ENCODE data around the gene DNM2. TPM values are rescaled to one million over a fixed set of nuclear protein-coding genes. Genes with fewer than 3 reads are reported as not detected.

Gene DNM2
- total RNA-seq, 1 experiment from 2014 or later: 188 TPM

GRCh38 chr19:10878253-10878652 lies 160.4 kb downstream of the DNM2 start:
- POLR2A ChIA-PET (ENCODE audit: unreplicated experiment): no interaction called here
- Histone ChIP-seq H3K9me2 (ENCODE audit: insufficient read depth) (no peaks in the 10 kb centered on the region), H3K27ac (peak overlapping the region; percentile 67)

More at GRCh38 chr19:10878253-10878652, 160.4 kb downstream of the DNM2 start:
- CTCF ChIA-PET: no interaction called here
- Histone ChIP-seq H3K79me2 (ENCODE audit: low read depth) (peaks cover 86% of the 10 kb centered on the region), H3K4me1 (replicated peaks; ENCODE audit: insufficient read depth) (peaks cover 24% of the 10 kb centered on the region), H3K4me3 (no peak overlapping the region), H2AFZ (no peak overlapping the region), H3K9me3 (ENCODE audit: insufficient read depth, low read depth) (no peaks in the 10 kb centered on the region), H4K20me1 (ENCODE audit: insufficient read depth) (no peaks in the 10 kb centered on the region), H3K4me2 (no peak overlapping the region), H3K27me3 (ENCODE audit: insufficient read depth, low read depth) (no peaks in the 10 kb centered on the region), H3K36me3 (ENCODE audit: low read depth) (no peaks in the 10 kb centered on the region), H3F3A (ENCODE audit: insufficient read depth, low read depth) (peaks cover 12% of the 10 kb centered on the region; the same call in 1 of the 2 replicates)
- no TSS peak for BruUV-seq (replicated peaks)
- no peak for TF ChIP-seq EZH2 (IDR thresholded peaks at IDR 0.05; ENCODE audit: low read depth)
- TF ChIP-seq CTCF (conservative IDR thresholded peaks at IDR 0.05): no peak
- no peak for DNase-seq
- intact Hi-C loops (cut with micrococcal nuclease; ENCODE audit: unreplicated experiment): no loop called here

Small RNA genes lying within 50 kb of the gene (microRNA-seq; reads per million reads assigned to microRNA genes)
- not detected for gene MIR199A1 (ENCODE audit: borderline number of aligned reads, borderline replicate concordance)
- not detected for gene MIR4748 (ENCODE audit: borderline number of aligned reads, borderline replicate concordance)
- gene MIR638 (ENCODE audit: borderline number of aligned reads, borderline replicate concordance): not detected
- gene MIR6793 (ENCODE audit: borderline number of aligned reads, borderline replicate concordance): 2.7 reads per million

Other genes with a start within 250 kb of the DNM2 start
- 154 and 170 TPM in 2 replicates for gene KEAP1, start 214.7 kb upstream of the DNM2 start, total RNA-seq (2021)
- gene S1PR5, start 200.6 kb upstream of the DNM2 start, total RNA-seq (2021): 7.9 and 9.5 TPM in 2 replicates
- 33.1 and 40.2 TPM in 2 replicates for gene ATG4D, start 174.2 kb upstream of the DNM2 start, total RNA-seq (2021)
- gene KRI1, start 152.1 kb upstream of the DNM2 start, total RNA-seq (2021): 24.5 and 27.0 TPM in 2 replicates
- gene CDKN2D, start 149.1 kb upstream of the DNM2 start, total RNA-seq (2021): 8.3 and 10.1 TPM in 2 replicates
- 94.5 and 126 TPM in 2 replicates for gene AP1M2, start 130.8 kb upstream of the DNM2 start, total RNA-seq (2021)
- 205 and 239 TPM in 2 replicates for gene SLC44A2, start 92.5 kb upstream of the DNM2 start, total RNA-seq (2021)
- gene ILF3, start 63.7 kb upstream of the DNM2 start, total RNA-seq (2021): 242 and 326 TPM in 2 replicates
- 31.9 and 41.0 TPM in 2 replicates for gene QTRT1, start 16.6 kb upstream of the DNM2 start, total RNA-seq (2021)
- 21.3 and 31.4 TPM in 2 replicates for gene TMED1, start 118.1 kb downstream of the DNM2 start, total RNA-seq (2021)
- gene C19orf38, start 130.3 kb downstream of the DNM2 start, total RNA-seq (2021): 0.59 and 1.4 TPM in 2 replicates
- gene CARM1, start 153.5 kb downstream of the DNM2 start, total RNA-seq (2021): 56.0 and 63.7 TPM in 2 replicates
- gene YIPF2, start 210.6 kb downstream of the DNM2 start, total RNA-seq (2021): 60.2 and 79.8 TPM in 2 replicates
- gene TIMM29, start 210.7 kb downstream of the DNM2 start, total RNA-seq (2021): 22.4 and 26.2 TPM in 2 replicates
- gene SMARCA4, start 243.0 kb downstream of the DNM2 start, total RNA-seq (2021): 128 and 136 TPM in 2 replicates

Data from PC-9 (cell line).